Esophagus muscularis mucosa (tissue), 4 donors: Measurements from ENCODE around the gene RCOR1. TPM values are rescaled to one million over a fixed set of nuclear protein-coding genes. Genes with fewer than 3 reads are reported as not detected.

Experiments
- DNase-seq: peaks from one replicate; pipeline ENCODE4 v3.0.0-alpha.2; 2017; ENCODE audit errors: extremely low spot score
- H3K27ac ChIP-seq, 4 donors: fragments of 200-600 bp; sonication (generic); replicated peaks in 1 of 4; 1 replicate in 3 of 4; 2 replicates in 1 of 4; pipeline ENCODE4 v1.5.1; 2016 to 2019; ENCODE audit warnings: mild to moderate bottlenecking in 1 of 4
- H3K27me3 ChIP-seq, 4 donors: fragments of 200-600 bp; sonication (generic); one replicate each; pipeline versions ENCODE4 v1.5.1 to v1.6.0; 2016 to 2019
- H3K36me3 ChIP-seq, 4 donors: fragments of 200-600 bp; sonication (generic); one replicate each; pipeline ENCODE4 v1.5.1; 2016 to 2019
- H3K4me1 ChIP-seq, 4 donors: fragments of 200-600 bp; sonication (generic); one replicate each; pipeline ENCODE4 v1.5.1; 2016 to 2019
- H3K4me3 ChIP-seq, 4 donors: fragments of 200-600 bp; sonication (generic); 1 replicate in 2 of 4; 2 replicates in 2 of 4; pipeline ENCODE4 v1.5.1; 2016 to 2019; ENCODE audit warnings: mild to moderate bottlenecking in 4 of 4, moderate library complexity in 1 of 4
- H3K9me3 ChIP-seq, 4 donors: fragments of 200-600 bp; sonication (generic); 1 replicate in 3 of 4; 2 replicates in 1 of 4; pipeline ENCODE4 v1.5.1; 2016 to 2019
- CTCF ChIP-seq, 3 experiments: fragments of 200-600 bp in 2 of 3; fragments of 450-650 bp in 1 of 3; sonication (generic) in 2 of 3; IDR thresholded peaks; one replicate each; pipeline ENCODE4 v1.5.1; 2017 to 2019; ENCODE audit warnings: antibody characterized with exemption in 3 of 3, mild to moderate bottlenecking in 2 of 3, moderate library complexity in 1 of 3
- EP300 ChIP-seq: sonication (generic); formaldehyde crosslinking; IDR thresholded peaks from one replicate; pipeline ENCODE4 v1.6.1; 2017; ENCODE audit warnings: antibody characterized with exemption
- POLR2A ChIP-seq: fragments of 450-650 bp; IDR thresholded peaks from one replicate; pipeline ENCODE4 v1.6.1; 2017; ENCODE audit warnings: antibody characterized with exemption, moderate library complexity, mild to moderate bottlenecking, low read depth
- POLR2AphosphoS5 ChIP-seq, 2 donors: sonication (generic); formaldehyde crosslinking; IDR thresholded peaks; one replicate each; pipeline ENCODE4 v1.6.1; 2017; ENCODE audit warnings: antibody characterized with exemption in 2 of 2
- whole genome bisulfite sequencing: methylation state at CpG from one replicate; pipeline ENCODE4 v1.1.5; 2018; 5-methylcytosine and 5-hydroxymethylcytosine counted together
- intact Hi-C: fragments of 100-400 bp; cut with DNase I; formaldehyde crosslinking; loops from one replicate; pipeline ENCODE4 v1.15.1; 2023
- total RNA-seq, 4 donors: library from RNA; depleted of rRNA; stranded (reverse); fragments of >200 nt; gene quantifications; one replicate each; pipeline versions ENCODE4 v1.1.0 to v1.2.1, GENCODE V29; 2016

RCOR1 gene
- total RNA-seq, 4 donors from 2014 or later: 12.9 to 14.8 (median 13.8) TPM

- intact Hi-C loops: loop anchor here (10.0 kb wide), 1 partner anchor 175 kb away; no protein-coding TSS in a partner anchor
- TF ChIP-seq POLR2A: no peak
- TF ChIP-seq POLR2AphosphoS5 (IDR thresholded peaks at IDR 0.05): no peak
- no peak for TF ChIP-seq EP300
- no peak for TF ChIP-seq CTCF (IDR thresholded peaks at IDR 0.05)
- H3K4me1 ChIP-seq: peaks cover 8 to 28% (median 15%) of the 10 kb centered on the region in 4 donors
- H3K27ac ChIP-seq: no peak overlapping the region
- H3K36me3 ChIP-seq: peaks cover 0 to 15% (median 4%) of the 10 kb centered on the region in 4 donors
- no peak for DNase-seq
- H3K9me3 ChIP-seq: no peaks in the 10 kb centered on the region
- no peaks in the 10 kb centered on the region for H3K27me3 ChIP-seq
- H3K4me3 ChIP-seq: no peak overlapping the region
- 85% methylated on average over 2 of the region's 2 CpGs for WGBS
These were observed 107.1 kb downstream of the RCOR1 start for GRCh38 chr14:102699416-102700110.

DNA sequence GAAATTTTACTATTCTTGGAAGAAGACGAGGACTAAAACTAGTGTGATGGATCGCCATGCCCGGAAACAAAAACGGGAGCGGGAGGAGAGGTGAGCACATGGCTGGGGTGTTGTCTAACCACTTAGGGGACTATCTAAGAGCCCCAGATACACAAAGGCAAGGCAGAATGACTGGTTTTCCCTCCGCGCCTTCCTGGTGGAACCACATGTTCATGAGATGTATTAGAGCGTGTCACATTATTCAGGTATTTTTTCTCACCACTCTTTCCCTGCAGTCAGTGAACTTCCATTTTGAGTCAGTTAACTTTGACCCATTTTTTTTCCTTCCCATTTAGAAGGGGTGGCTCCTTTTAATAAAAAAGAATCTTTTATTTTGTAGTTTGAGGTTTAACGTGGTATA lies 116.0 kb downstream of the RCOR1 start:
- Histone ChIP-seq H3K27me3 (no peaks in the 10 kb centered on the region), H3K27ac (no peak overlapping the region), H3K4me1 (no peaks in the 10 kb centered on the region), H3K4me3 (no peak overlapping the region), H3K9me3 (no peaks in the 10 kb centered on the region), H3K36me3 (peaks cover 6 to 55% (median 27%) of the 10 kb centered on the region in 4 donors)
- intact Hi-C loops: no loop called here
- no peak for DNase-seq
- TF ChIP-seq EP300: no peak
- no peak for TF ChIP-seq CTCF (IDR thresholded peaks at IDR 0.05)
- WGBS: 96% methylated on average over 9 of the region's 9 CpGs

DNA sequence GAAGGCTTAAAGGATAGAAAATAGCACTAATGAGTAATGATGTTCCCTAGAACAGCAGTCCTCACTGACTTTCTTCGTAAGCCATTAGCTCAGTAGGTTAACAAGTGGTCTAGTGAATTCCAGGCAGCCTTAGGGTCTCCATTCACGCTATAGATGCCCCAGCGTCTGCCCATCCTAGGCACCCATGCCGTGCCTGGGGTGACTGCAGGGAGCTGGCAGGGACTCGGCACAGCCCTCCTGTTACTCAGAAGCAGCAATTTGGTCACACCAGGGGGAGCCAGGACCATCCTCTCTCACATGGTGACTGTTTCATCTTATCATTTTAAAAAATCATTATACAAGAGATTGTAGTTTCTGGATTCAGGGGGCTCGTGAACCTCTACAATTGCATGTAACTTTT lies 118.8 kb downstream of the RCOR1 start:
- peaks cover 6 to 68% (median 34%) of the 10 kb centered on the region in 4 donors for H3K36me3 ChIP-seq
- H3K9me3 ChIP-seq: no peaks in the 10 kb centered on the region
- H3K4me1 ChIP-seq: no peaks in the 10 kb centered on the region
- DNase-seq: no peak
- no peak overlapping the region for H3K27ac ChIP-seq
- 86% methylated on average over 6 of the region's 6 CpGs for WGBS
- H3K27me3 ChIP-seq: no peaks in the 10 kb centered on the region
- intact Hi-C loops: no loop called here
- TF ChIP-seq EP300: no peak
- TF ChIP-seq POLR2AphosphoS5 (IDR thresholded peaks at IDR 0.05): no peak
- no peak for TF ChIP-seq CTCF (IDR thresholded peaks at IDR 0.05)
- no peak for TF ChIP-seq POLR2A
- H3K4me3 ChIP-seq: no peak overlapping the region

DNA sequence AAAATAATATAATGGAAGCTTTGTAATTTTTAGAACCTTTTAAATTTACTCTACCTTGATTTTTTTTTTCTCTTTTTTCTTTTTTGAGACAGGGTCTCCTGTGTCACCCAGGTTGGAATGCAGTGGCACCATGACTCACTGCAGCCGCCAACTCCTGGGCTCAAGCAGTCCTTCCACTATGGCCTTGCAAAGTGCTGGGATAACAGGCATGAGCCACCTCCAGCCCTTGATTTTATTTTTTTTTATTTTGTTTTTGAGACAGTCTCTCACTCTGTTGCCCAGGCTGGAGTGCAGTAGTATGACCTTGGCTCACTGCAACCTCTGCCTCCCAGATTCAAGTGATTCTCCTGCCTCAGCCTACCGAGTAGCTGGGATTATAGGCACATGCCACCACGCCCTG lies 119.5 kb downstream of the RCOR1 start:
- Histone ChIP-seq H3K27me3 (no peaks in the 10 kb centered on the region), H3K27ac (no peak overlapping the region), H3K9me3 (no peaks in the 10 kb centered on the region), H3K36me3 (peaks cover 6 to 68% (median 34%) of the 10 kb centered on the region in 4 donors), H3K4me1 (no peaks in the 10 kb centered on the region), H3K4me3 (no peak overlapping the region)
- DNase-seq: no peak
- 92% methylated on average over 3 of the region's 3 CpGs for WGBS
- TF ChIP-seq CTCF (IDR thresholded peaks at IDR 0.05): no peak
- no peak for TF ChIP-seq POLR2AphosphoS5 (IDR thresholded peaks at IDR 0.05)
- TF ChIP-seq EP300: no peak
- TF ChIP-seq POLR2A: no peak
- intact Hi-C loops: no loop called here

- 89% methylated on average over 5 of the region's 5 CpGs for WGBS
- H3K27ac ChIP-seq: no peak overlapping the region
- intact Hi-C loops: no loop called here
These were observed 124.8 kb downstream of the RCOR1 start for GRCh38 chr14:102717276-102717675.

More at GRCh38 chr14:102717276-102717675, 124.8 kb downstream of the RCOR1 start:
- Histone ChIP-seq H3K4me3 (no peak overlapping the region), H3K4me1 (no peaks in the 10 kb centered on the region), H3K36me3 (peaks cover 21 to 58% (median 36%) of the 10 kb centered on the region in 4 donors), H3K9me3 (no peaks in the 10 kb centered on the region), H3K27me3 (no peaks in the 10 kb centered on the region)
- TF ChIP-seq CTCF (IDR thresholded peaks at IDR 0.05) (no peak), POLR2AphosphoS5 (IDR thresholded peaks at IDR 0.05) (no peak), POLR2A (no peak), EP300 (no peak)
- DNase-seq: no peak
